Measurements from ENCODE around the gene CFAP126.
A peak's percentile ranks its signal among the peaks of the same experiment; 100 is the strongest.
"Not testable (repeated sequence)": the region's sequence is repeated elsewhere in the genome, so short reads cannot be mapped to it uniquely, and the experiment has no call there.

The CFAP126 gene

GRCh38 chr1:161399257-161399998 is 31.8 kb upstream of the CFAP126 start:
- peak; percentile 45 for TF ChIP-seq CTCF (IDR thresholded peaks at IDR 0.05; ENCODE audit: low read depth, low read length)
- TF ChIP-seq EZH2phosphoT487 (IDR thresholded peaks at IDR 0.05; ENCODE audit: low read depth), result no peak
- peak overlapping the region; percentile 92 for H2AFZ ChIP-seq (ENCODE audit: low read depth, low read length)
- H3K27me3 ChIP-seq (ENCODE audit: low read depth, low read length), result no peaks in the 10 kb centered on the region
- H3K27ac ChIP-seq (ENCODE audit: low read length), result peak overlapping the region; percentile 96
- H3K36me3 ChIP-seq (replicated peaks; ENCODE audit: low read depth, low read length), result no peaks in the 10 kb centered on the region
- no peaks in the 10 kb centered on the region for H3K79me2 ChIP-seq (ENCODE audit: low read length)
- peak overlapping the region; percentile 80 for H3K4me2 ChIP-seq (ENCODE audit: low read length)
- H3K9me3 ChIP-seq (ENCODE audit: insufficient read depth, low read length), result no peaks in the 10 kb centered on the region
- no peaks in the 10 kb centered on the region for H4K20me1 ChIP-seq (ENCODE audit: insufficient read depth, low read length)
- H3K4me1 ChIP-seq (ENCODE audit: low read length), result 0 out of 2 replicates have a peak, but pooled peaks cover 6% of the 10 kb centered on the region
- peak overlapping the region; percentile 95 for H3K9ac ChIP-seq (ENCODE audit: low read length)
- H3K4me3 ChIP-seq (ENCODE audit: low read length), result peak overlapping the region; percentile 87

GRCh38 chr1:161398900-161399256 is 31.2 kb upstream of the CFAP126 start:
- Histone ChIP-seq H3K36me3 (replicated peaks; ENCODE audit: low read depth, low read length) (no peaks in the 10 kb centered on the region), H3K27ac (ENCODE audit: low read length) (peak overlapping the region; percentile 96), H2AFZ (ENCODE audit: low read depth, low read length) (peak overlapping the region; percentile 89), H3K79me2 (ENCODE audit: low read length) (no peaks in the 10 kb centered on the region), H3K9me3 (ENCODE audit: insufficient read depth, low read length) (no peaks in the 10 kb centered on the region), H3K9ac (ENCODE audit: low read length) (peak overlapping the region; percentile 95), H3K4me2 (ENCODE audit: low read length) (peak overlapping the region; percentile 80), H3K4me3 (ENCODE audit: low read length) (peak overlapping the region; percentile 87), H3K4me1 (ENCODE audit: low read length) (0 out of 2 replicates have a peak, but pooled peaks cover 6% of the 10 kb centered on the region), H3K27me3 (ENCODE audit: low read depth, low read length) (no peaks in the 10 kb centered on the region), H4K20me1 (ENCODE audit: insufficient read depth, low read length) (no peaks in the 10 kb centered on the region)
- TF ChIP-seq CTCF (IDR thresholded peaks at IDR 0.05; ENCODE audit: low read depth, low read length), result no peak

- not testable (repeated sequence) for H3K9ac ChIP-seq (ENCODE audit: low read length); H3K9me3 ChIP-seq (ENCODE audit: insufficient read depth, low read length); H3K36me3 ChIP-seq (replicated peaks; ENCODE audit: low read depth, low read length); H3K27me3 ChIP-seq (ENCODE audit: low read depth, low read length); H3K79me2 ChIP-seq (ENCODE audit: low read length); H3K4me1 ChIP-seq (ENCODE audit: low read length); H3K27ac ChIP-seq (ENCODE audit: low read length); H4K20me1 ChIP-seq (ENCODE audit: insufficient read depth, low read length)
- Histone ChIP-seq H2AFZ (ENCODE audit: low read depth, low read length) (peak overlapping the region; percentile 39; the same call in 1 of the 2 replicates), H3K4me3 (ENCODE audit: low read length) (peak overlapping the region; percentile 19; the same call in 1 of the 2 replicates), H3K4me2 (ENCODE audit: low read length) (peak overlapping the region; percentile 25)
Measured at GRCh38 chr1:161397038-161397437, 29.4 kb upstream of the CFAP126 start.

- no peak overlapping the region for H3K9ac ChIP-seq (ENCODE audit: low read length)
- no peak overlapping the region for H3K4me3 ChIP-seq (ENCODE audit: low read length)
- TF ChIP-seq CTCF (IDR thresholded peaks at IDR 0.05; ENCODE audit: low read depth, low read length), result no peak
- no peak for TF ChIP-seq EZH2phosphoT487 (IDR thresholded peaks at IDR 0.05; ENCODE audit: low read depth)
Measured at GRCh38 chr1:161393151-161393550, 25.5 kb upstream of the CFAP126 start.

More at GRCh38 chr1:161393151-161393550, 25.5 kb upstream of the CFAP126 start:
- peaks cover 6% of the 10 kb centered on the region; the same call in 1 of the 2 replicates for H3K4me1 ChIP-seq (ENCODE audit: low read length)
- no peaks in the 10 kb centered on the region for H3K79me2 ChIP-seq (ENCODE audit: low read length)
- no peak overlapping the region for H3K4me2 ChIP-seq (ENCODE audit: low read length)
- H3K36me3 ChIP-seq (replicated peaks; ENCODE audit: low read depth, low read length), result no peaks in the 10 kb centered on the region
- no peak overlapping the region for H2AFZ ChIP-seq (ENCODE audit: low read depth, low read length)
- no peaks in the 10 kb centered on the region for H3K9me3 ChIP-seq (ENCODE audit: insufficient read depth, low read length)
- no peaks in the 10 kb centered on the region for H4K20me1 ChIP-seq (ENCODE audit: insufficient read depth, low read length)
- no peaks in the 10 kb centered on the region for H3K27me3 ChIP-seq (ENCODE audit: low read depth, low read length)
- no peak overlapping the region for H3K27ac ChIP-seq (ENCODE audit: low read length)
